SKM-1 treated with dmso at 0.1 percent for 144 hours (cell line): ENCODE measurements around the gene CASK.

Experiments used
- DNase-seq: peaks from one replicate; lab custom pipeline; 2025; ENCODE audit not compliant: unreplicated experiment; lab: John Stamatoyannopoulos, UW

CASK gene

GRCh38 chrX:41478381-41478911, 444.9 kb downstream of the CASK start:
- no peak for DNase-seq

GRCh38 chrX:41475591-41476241, 447.6 kb downstream of the CASK start:
- DNase-seq = no peak

GRCh38 chrX:41475191-41475590, 448.2 kb downstream of the CASK start:
- no peak for DNase-seq

- no peak for DNase-seq
Measured at GRCh38 chrX:41474726-41475100, 448.6 kb downstream of the CASK start.

- DNase-seq = no peak
Measured at GRCh38 chrX:41473936-41474725, 449.2 kb downstream of the CASK start.

- no peak for DNase-seq
Measured at GRCh38 chrX:41472231-41472815, 451.0 kb downstream of the CASK start.

- DNase-seq = no peak
Measured at GRCh38 chrX:41471786-41472185, 451.6 kb downstream of the CASK start.

GRCh38 chrX:41470706-41471105, 452.6 kb downstream of the CASK start:
- DNase-seq = no peak

- DNase-seq = no peak
Measured at GRCh38 chrX:41468647-41469323, 454.6 kb downstream of the CASK start.
